ENCODE data around the gene MDC1.
A peak's percentile ranks its signal among the peaks of the same experiment; 100 is the strongest.

MDC1 gene

GRCh38 chr6:30707281-30707850, 9.7 kb downstream of the MDC1 start:
- CTCF ChIA-PET: interaction anchor here (0.6 to 2.7 kb wide), 7 partner anchors 15 to 33 kb away, joined by 3 to 22 read pairs (median 5); no protein-coding TSS in a partner anchor
- H3K4me3 ChIP-seq (ENCODE audit: low read depth, low read length): no peak overlapping the region
- POLR2A ChIA-PET: interaction anchor here (1.0 to 2.9 kb wide), 8 partner anchors 10 to 91 kb away, joined by 4 to 36 read pairs (median 6); partner anchors contain the start of genes IER3, MDC1, NRM and TUBB
- peaks cover 17% of the 10 kb centered on the region for H3K4me1 ChIP-seq (ENCODE audit: control insufficient read depth, insufficient read depth, low read length)
- H3K27ac ChIP-seq (ENCODE audit: extremely low read depth, low read depth, low read length): peak overlapping the region; percentile 91
- H3K36me3 ChIP-seq (ENCODE audit: control insufficient read depth in 2 of 2, insufficient read depth in 1 of 2, low read length in 2 of 2): peaks cover 55 to 92% of the 10 kb centered on the region in 2 experiments
- no peaks in the 10 kb centered on the region for H3K9me3 ChIP-seq (ENCODE audit: control insufficient read depth, insufficient read depth, low read depth, low read length)
- TF ChIP-seq ZIC2 (tag by site-specific recombination; IDR thresholded peaks at IDR 0.05) (peak; percentile 68), ZNF175 (tag by site-specific recombination; IDR thresholded peaks at IDR 0.05) (no peak), GLIS1 (tag by site-specific recombination; IDR thresholded peaks at IDR 0.05) (peak; percentile 87), IKZF3 (tag by site-specific recombination; IDR thresholded peaks at IDR 0.05) (0 out of 2 replicates have a peak, but pooled peaks have one; percentile 18), ZNF366 (tag by site-specific recombination; conservative IDR thresholded peaks at IDR 0.05) (peak; percentile 52; the same call in 1 of the 2 replicates), ZNF704 (tag by site-specific recombination; IDR thresholded peaks at IDR 0.05) (no peak), ZBTB10 (tag by site-specific recombination; IDR thresholded peaks at IDR 0.05) (peak; percentile 29), ZNF510 (tag by site-specific recombination; IDR thresholded peaks at IDR 0.05; ENCODE audit: insufficient replicate concordance) (no peak), SETDB1 (IDR thresholded peaks at IDR 0.05; ENCODE audit: insufficient read length, low read length) (no peak), ZNF423 (tag by site-specific recombination; IDR thresholded peaks at IDR 0.05) (peak; percentile 65; the same call in 1 of the 2 replicates), ZNF398 (tag by site-specific recombination; IDR thresholded peaks at IDR 0.05) (peak; percentile 26; the same call in 1 of the 2 replicates), ZNF341 (tag by site-specific recombination; IDR thresholded peaks at IDR 0.05; ENCODE audit: low read depth) (no peak), REPIN1 (tag by site-specific recombination; IDR thresholded peaks at IDR 0.05; ENCODE audit: low read depth) (no peak), ZNF473 (tag by site-specific recombination; IDR thresholded peaks at IDR 0.05) (no peak), ZNF600 (tag by site-specific recombination; IDR thresholded peaks at IDR 0.05) (peak; percentile 66; the same call in 1 of the 2 replicates), KLF8 (tag by site-specific recombination; IDR thresholded peaks at IDR 0.05) (0 out of 2 replicates have a peak, but pooled peaks have one; percentile 31), ZBTB48 (tag by site-specific recombination; IDR thresholded peaks at IDR 0.05) (peak; percentile 42; the same call in 1 of the 2 replicates), ZNF677 (tag by site-specific recombination; IDR thresholded peaks at IDR 0.05) (no peak), TCF7L2 (IDR thresholded peaks at IDR 0.05; ENCODE audit: borderline replicate concordance, low read depth, low read length) (no peak), KLF1 (tag by site-specific recombination; IDR thresholded peaks at IDR 0.05) (no peak), ZNF335 (tag by site-specific recombination; conservative IDR thresholded peaks at IDR 0.05) (0 out of 2 replicates have a peak, but pooled peaks have one; percentile 33), ZBTB44 (tag by site-specific recombination; IDR thresholded peaks at IDR 0.05) (peak; percentile 87), PRDM1 (tag by site-specific recombination; IDR thresholded peaks at IDR 0.05) (peak; percentile 57), ZNF157 (tag by site-specific recombination; IDR thresholded peaks at IDR 0.05) (no peak), SP7 (tag by site-specific recombination; IDR thresholded peaks at IDR 0.05) (peak; percentile 73), ZNF221 (tag by site-specific recombination; IDR thresholded peaks at IDR 0.05; ENCODE audit: borderline replicate concordance) (no peak), SCRT2 (tag by site-specific recombination; IDR thresholded peaks at IDR 0.05) (peak; percentile 40; the same call in 1 of the 2 replicates), ZBTB21 (tag by site-specific recombination; IDR thresholded peaks at IDR 0.05) (peak; percentile 17; the same call in 1 of the 2 replicates), ZNF596 (tag by site-specific recombination; IDR thresholded peaks at IDR 0.05) (no peak)
- TF ChIP-seq, protein P1, sequence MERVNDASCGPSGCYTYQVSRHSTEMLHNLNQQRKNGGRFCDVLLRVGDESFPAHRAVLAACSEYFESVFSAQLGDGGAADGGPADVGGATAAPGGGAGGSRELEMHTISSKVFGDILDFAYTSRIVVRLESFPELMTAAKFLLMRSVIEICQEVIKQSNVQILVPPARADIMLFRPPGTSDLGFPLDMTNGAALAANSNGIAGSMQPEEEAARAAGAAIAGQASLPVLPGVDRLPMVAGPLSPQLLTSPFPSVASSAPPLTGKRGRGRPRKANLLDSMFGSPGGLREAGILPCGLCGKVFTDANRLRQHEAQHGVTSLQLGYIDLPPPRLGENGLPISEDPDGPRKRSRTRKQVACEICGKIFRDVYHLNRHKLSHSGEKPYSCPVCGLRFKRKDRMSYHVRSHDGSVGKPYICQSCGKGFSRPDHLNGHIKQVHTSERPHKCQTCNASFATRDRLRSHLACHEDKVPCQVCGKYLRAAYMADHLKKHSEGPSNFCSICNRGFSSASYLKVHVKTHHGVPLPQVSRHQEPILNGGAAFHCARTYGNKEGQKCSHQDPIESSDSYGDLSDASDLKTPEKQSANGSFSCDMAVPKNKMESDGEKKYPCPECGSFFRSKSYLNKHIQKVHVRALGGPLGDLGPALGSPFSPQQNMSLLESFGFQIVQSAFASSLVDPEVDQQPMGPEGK (tag by site-specific recombination; IDR thresholded peaks at IDR 0.05): peak; percentile 43
